GM10266 (cell line): Measurements from ENCODE around the gene EXOSC2.

Experiments
- DNase-seq: peaks from one replicate; pipeline ENCODE4 v3.0.0; 2012; ENCODE audit errors: extremely low spot score
- CTCF ChIP-seq: IDR thresholded peaks from 2 replicates; pipeline ENCODE4 v1.5.1; 2012; ENCODE audit warnings: mild to moderate bottlenecking, low read depth; ENCODE audit not compliant: control insufficient read depth, insufficient read depth; ENCODE audit errors: missing control alignments

EXOSC2 gene

DNA sequence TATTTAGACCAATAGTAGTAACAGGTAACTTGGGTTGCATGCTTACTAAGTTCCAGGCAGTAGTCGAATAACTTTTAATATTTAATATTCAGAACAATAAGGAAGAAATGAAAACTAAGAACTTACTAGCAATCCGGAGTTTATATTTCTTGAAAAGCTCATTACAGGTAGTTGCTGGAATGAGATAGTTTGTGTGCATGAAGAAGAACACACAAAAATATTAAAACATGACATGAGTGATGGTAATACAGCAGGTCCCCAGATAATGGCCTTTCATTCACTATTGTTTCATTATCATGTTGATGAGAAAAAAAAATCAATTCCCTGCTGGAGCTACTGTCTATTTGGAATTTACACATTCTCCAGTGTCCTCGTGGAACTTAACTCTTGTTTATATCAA, 44.7 kb downstream of the EXOSC2 start:
- no peak for TF ChIP-seq CTCF
- DNase-seq, result no peak

- DNase-seq, result no peak
- no peak for TF ChIP-seq CTCF
These were observed 45.5 kb downstream of the EXOSC2 start for GRCh38 chr9:130739081-130739480.

DNA sequence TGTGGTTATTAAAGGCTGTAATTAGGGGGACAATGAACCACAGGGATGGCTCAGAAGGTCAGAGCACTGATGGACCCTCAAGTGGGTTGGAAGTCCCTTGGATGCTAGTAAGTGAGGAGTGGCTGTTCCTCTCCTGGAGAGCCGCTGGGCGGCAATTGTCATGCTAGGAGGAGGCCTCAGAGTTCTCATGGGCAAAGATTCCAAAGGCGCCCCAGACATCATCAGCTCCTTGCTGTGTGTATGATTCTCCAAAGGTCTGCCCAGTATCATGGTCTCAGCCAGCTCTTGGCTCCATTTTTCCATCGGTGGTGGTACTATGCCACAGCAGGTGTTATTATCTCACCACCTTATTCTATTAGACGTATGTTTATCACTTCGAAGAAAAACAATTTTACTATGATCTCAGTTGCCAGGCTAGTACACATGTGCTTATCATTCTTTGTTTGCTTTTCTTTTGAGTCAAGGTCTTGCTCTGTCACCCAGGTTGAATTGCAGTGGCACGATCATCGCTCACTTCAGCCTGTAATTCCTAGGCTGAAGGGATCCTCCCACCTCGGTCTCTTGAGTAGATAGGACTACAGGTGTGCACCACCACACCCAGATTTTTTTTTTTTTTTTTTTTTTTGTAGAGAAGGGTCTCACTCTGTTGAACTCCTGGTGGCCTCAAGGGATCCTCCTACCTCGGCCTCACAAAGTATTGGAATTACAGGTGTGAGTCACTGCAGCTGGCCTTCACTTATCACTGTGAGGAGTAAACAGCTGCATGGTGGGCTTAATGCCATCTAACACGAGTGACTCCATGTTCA, 46.8 kb downstream of the EXOSC2 start:
- TF ChIP-seq CTCF, result no peak
- no peak for DNase-seq

DNA sequence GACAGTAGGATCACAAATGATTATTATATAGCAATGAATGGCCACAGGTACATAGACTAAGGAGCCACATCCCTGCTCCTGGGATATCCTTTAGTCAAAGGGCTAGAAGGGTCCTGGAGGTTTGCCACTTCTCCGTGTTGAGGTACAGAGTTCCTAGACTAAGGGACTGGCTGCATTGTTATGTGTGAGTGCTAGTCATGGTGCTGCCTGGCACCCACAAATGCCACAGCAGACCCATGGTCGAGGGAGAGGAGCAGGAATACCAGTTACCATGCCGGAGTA, 47.4 kb downstream of the EXOSC2 start:
- TF ChIP-seq CTCF, result no peak
- DNase-seq, result no peak

DNA sequence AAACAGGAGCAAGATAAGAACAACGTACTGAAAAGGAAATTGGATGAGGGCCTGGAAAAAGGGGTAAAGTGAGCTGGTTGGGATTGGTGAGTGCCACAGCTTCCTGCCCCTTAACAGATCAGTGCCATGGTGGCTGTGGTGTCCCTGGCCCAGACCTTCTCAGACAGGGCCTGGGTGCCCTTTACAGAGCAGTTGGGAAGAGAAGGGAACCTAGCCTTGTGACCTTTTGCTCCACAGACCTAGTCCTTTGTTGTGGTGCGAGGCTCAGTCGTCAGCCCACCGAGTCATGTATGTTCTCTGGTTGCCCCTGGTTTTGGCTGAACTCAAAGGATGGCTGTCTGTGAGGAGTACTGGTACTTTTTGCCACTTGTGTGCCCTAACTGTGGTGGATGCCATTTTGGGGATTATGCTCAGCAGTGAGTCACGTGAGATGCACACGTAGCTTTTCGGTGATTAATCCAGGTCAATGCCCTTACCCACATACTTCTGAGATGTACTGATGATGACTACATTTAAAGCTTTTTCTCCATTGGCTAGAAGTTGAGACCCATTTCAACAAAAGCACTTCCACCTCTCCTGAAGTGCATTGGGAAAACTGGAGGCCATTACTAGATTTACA, 48.4 kb downstream of the EXOSC2 start:
- DNase-seq, result no peak
- no peak for TF ChIP-seq CTCF

- no peak for DNase-seq
- TF ChIP-seq CTCF, result no peak
These were observed 50.1 kb downstream of the EXOSC2 start for GRCh38 chr9:130743656-130744055.

- no peak for TF ChIP-seq CTCF
- DNase-seq, result no peak
These were observed 51.7 kb downstream of the EXOSC2 start for GRCh38 chr9:130745210-130745800.
